GM21825 (cell line): Measurements from ENCODE around the gene CDC123.
A peak's percentile ranks its signal among the peaks of the same experiment; 100 is the strongest.
"Not testable (repeated sequence)": the region's sequence is repeated elsewhere in the genome, so short reads cannot be mapped to it uniquely, and the experiment has no call there.

ENCODE experiments used
- ATAC-seq: cut with Tn5 transposase; IDR thresholded peaks from one replicate; pipeline ENCODE4 v1.9.1; 2021; ENCODE audit warnings: mild to moderate bottlenecking, moderate library complexity; ENCODE audit not compliant: unreplicated experiment

Gene CDC123, protein sequence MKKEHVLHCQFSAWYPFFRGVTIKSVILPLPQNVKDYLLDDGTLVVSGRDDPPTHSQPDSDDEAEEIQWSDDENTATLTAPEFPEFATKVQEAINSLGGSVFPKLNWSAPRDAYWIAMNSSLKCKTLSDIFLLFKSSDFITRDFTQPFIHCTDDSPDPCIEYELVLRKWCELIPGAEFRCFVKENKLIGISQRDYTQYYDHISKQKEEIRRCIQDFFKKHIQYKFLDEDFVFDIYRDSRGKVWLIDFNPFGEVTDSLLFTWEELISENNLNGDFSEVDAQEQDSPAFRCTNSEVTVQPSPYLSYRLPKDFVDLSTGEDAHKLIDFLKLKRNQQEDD

DNA sequence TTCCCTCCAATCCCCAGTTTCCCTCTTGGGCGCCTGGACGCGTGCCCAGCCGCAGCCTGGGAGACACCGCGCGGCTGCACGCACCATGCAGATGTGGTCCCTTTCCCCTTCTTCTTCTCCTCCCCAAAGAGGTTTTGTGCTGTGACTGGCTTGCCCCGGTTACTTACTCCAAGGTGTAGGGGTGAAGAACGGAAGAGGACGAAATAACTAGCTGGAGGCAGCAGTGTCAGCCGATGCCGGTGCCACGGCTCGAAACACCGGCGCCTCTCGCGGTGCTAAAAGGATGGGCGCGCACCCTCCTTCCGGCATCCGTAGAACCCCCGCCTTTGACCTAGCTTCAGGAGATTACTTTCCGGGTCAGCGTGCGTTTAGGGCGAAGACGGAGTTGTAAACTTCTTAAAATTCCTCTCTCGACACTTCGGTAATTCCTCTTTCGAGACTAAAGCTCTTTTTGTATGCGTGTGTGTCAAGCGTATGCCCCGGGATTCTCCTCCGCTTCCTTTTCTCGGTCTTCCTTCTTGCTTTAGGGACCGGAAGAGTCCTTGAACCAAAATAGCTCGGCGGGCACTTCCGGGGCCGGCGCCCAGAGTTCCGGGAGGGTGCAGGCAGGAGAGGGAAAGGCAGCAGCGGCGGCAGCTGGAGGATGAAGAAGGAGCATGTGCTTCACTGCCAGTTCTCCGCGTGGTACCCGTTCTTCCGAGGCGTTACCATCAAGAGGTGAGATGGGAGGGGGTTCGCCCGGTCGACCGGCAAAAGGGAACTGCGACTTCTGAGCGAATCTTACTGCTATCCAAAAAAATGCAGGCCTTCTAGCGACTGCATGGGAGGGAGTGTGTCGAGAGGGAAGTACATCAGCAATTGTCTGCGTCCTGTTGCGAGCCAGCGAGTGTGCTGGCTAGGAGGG lies at the start of gene CDC123, which contains the start of gene NUDT5:
Gene CDC123, plus strand, starts transcription at position 586 of the 904 bp plus-strand sequence. Its CDS starts 58 bp downstream, at position 644.
Gene NUDT5, minus strand, starts transcription at position 289 of the 904 bp plus-strand sequence. CDS start 9,600 bp downstream, outside the sequence.
- peak; percentile 86 for ATAC-seq

DNA sequence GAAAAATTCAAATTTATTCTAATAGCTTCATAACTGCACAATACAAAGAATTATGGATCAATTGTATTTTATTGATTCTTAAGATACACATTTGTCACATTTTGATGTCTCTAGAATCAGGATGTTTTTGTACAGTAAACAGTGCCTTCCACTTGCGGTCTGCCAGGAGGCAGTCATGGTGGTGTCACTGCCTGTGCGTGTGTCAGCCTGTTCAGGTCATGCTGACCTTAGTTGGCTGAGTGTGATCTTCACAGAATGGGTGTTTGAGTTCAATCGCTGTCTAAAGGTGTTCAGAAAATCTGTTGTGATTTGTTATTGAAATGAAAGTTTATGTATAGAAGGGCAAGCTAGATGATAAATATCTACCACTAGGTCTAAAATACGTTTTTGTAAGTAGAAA lies 45.8 kb upstream of the CDC123 start:
- no peak for ATAC-seq

DNA sequence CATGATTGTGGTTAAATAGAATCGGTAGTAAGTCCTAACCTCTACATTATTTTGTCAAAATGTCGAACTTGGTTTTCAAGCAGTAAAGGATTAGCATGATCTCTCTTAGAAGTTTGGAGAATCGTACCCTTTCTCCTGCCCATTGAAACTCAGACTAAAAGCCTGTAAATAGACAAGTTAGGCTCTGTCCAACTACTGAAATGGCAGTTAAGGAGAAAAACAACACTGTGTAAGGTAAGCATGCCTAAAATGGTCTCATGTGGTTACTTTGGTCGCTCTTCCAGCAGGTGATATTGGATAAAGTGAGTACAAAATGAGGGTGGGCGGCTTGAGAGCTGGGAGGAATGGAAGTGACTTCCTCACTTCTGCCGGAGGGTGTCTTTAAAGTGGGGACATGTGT lies 41.5 kb upstream of the CDC123 start:
- no peak for ATAC-seq

DNA sequence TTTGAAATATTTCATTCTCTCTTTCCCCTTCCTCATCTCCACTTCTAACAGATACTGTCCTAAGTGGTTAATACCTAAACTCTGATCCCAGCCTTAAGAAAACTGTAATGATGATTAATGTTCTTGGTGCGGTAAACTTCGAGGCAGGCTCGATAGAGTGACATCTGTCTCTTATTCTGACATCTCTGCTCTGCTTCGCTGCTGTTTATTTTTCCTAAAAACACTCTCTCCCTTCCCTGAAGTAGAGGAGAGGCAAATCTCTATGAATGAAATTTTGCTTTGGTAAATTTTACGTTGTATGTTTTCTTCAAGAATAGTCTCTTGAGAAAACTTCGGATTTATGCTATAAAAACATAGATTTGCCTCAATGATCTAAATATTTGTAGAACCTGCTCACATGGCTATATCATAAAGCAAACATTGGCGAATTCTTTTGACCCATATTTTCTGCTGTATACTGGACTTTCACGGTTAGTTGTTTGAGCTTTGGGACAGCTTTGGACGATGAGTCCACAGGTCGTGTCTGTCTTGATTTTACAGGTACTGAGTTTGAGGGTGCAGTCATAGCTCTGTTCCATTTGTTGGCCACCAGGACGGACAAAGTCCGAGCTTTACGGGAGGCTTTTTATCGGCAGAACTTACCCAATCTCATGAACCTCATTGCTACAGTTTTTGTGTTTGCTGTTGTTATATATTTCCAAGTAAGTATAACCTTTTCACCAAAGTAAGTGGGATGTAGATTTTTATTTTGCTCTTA lies 39.4 kb upstream of the CDC123 start:
- no peak for ATAC-seq

DNA sequence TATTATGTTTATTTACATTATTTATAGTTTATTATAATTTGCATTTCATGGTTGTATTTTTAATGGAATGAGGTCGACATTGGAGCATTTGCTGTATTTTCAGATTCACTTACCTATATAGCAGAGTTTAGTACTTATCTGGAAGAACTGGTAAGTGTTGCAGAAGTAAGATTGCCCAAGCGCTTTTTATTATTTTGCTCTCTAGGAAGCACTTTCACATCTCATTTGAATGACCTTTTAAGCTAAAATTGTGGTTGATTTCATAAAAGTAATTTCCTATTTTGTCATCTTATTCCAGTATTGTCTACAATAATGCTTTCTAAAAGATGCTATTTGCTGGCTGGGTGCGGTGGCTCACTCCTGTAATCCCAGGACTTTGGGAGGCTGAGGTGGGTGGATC lies 37.9 kb upstream of the CDC123 start:
- ATAC-seq: no peak

DNA sequence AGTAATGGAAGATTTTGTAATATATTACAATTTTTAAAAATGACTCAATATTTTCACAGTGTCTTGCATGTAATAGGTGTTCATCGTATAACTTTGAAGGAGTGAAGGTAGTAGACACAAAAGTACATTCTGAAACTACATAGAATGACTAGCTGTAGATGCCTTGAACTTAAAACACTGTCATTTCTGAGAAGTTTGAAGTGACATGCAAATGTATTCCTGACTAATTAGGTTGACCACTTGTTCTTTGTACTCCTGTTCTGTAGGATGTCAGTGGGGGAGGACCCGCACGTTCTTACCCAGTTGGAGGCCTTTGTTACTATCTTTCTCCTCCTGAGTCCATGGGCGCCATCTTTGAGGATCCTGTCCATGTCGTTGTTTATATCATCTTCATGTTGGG lies 35.3 kb upstream of the CDC123 start:
- no peak for ATAC-seq

DNA sequence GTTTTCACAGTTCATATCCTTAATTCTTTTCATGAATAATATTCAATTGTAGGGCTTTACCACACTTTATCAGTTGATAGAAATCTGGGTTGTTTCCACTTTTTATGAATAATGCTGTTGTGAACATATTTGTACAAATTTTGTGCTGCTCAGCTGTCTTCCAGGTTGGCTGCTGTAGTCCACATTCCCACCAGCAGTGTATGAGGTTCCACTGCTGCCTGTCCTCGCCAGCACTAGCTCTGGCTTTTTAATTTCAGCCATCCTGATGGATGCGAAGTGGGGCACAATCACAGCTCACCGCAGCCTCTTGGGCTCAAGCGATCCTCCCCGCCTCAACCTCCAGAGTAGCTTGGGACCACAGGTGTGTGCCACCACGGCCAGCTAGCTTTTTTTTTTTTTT lies 33.1 kb upstream of the CDC123 start:
- ATAC-seq: no peak

DNA sequence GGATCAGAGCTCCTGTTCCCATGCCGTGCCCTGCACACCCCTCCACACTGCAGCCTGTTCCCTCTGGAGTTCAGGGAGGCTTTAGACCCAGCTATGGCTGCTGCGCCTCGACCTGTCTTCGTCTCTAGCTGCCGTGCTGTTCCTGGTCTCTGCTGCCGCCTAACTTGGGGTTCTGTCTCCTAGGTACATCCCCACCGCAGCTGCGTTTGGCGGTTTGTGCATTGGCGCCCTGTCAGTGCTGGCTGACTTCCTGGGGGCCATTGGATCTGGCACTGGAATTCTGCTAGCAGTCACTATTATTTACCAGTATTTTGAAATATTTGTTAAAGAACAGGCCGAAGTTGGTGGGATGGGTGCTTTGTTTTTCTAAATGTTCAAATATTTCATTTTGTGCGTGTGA lies 31.9 kb upstream of the CDC123 start:
- no peak for ATAC-seq

DNA sequence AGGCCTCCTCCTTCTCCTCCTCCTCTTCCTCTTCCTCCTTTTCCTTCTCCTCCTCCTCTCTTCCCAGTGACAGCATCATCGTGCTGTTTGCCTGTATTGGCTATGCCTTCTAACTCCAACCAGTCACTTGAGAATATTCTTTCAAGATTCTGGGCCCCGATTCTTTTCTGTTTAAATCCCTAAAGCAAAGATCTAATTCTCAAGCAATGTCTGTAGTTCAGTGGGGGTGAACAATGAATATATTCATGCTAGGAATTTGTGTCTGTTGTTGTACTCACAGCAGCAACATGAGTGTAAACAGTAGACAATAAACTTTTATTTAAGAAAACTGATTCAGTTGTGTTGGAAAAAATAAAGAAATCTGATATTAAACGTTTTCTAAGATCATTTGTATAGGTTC lies 31.0 kb upstream of the CDC123 start:
- no peak for ATAC-seq

DNA sequence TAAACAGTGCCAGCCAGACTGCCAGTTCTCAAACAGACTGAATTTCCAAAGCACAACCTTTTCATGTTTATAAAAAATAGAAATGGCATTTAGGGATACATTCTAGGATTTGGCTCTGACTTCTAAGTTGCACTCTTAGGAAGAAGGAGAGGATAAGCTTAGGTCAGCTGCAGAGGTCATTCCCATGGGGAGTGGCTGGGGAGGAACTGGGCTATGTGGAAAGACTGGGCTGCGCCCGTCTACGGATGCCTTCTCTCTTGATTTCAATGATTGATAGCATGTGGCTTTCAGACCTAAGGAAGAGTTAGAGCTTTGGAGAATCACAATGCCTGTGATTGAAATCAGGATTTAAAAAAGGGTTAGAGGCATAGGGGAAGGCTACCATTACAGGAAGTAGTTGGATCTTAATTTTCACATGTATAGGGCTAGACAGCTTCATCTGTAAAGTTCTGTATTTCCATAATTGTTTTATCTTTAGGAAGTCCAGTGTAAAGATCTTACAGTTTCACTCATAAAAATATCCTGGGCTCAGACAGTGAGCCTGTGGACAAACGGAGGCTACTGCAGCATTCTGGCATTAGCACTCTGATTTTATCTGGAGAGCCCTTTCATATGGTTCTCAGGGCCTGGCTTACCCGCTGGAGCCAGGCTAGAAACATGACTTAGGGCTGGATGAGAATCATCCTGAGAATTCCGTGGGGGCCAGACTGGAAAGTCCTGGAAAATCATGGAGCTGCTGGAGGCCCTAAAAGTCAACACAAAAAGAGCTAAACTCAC lies 29.8 kb upstream of the CDC123 start:
- ATAC-seq: no peak

DNA sequence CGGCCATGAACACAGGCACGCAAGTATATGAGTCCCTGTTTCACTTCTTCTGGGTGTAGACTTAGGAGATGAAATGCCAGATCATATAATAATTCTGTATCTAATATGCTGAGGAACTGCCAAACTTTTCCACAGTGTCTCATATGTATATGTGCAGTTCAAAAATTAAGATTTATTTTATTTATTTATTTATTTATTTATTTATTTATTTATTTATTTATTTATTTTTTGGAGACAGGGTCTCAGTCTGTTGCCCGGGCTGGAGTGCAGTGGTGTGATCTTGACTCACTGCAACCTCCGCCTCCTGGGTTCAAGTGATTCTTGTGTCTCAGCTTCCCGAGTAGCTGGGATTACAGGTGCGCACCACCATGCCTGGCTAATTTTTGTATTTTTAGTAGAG lies 24.5 kb upstream of the CDC123 start:
- not testable (repeated sequence) for ATAC-seq

DNA sequence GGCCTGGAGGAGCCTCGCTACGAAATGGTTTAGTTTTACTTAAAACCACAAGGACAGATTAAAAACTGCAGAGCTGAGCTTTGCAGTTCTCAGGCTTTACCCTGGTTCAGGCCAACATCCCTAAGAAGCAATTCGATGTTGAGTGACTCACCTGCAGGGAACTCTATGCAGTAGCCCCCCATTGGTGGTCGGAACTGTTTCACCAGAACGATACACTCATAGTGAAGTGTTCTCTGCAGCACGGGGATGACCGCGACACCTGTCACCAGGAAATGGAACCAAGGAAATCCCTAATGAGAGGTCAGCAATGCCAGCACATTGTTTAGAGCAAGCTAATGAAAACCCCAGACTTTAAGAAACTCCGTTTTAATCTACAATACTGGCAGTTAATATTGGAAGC lies 18.3 kb upstream of the CDC123 start:
- no peak for ATAC-seq

DNA sequence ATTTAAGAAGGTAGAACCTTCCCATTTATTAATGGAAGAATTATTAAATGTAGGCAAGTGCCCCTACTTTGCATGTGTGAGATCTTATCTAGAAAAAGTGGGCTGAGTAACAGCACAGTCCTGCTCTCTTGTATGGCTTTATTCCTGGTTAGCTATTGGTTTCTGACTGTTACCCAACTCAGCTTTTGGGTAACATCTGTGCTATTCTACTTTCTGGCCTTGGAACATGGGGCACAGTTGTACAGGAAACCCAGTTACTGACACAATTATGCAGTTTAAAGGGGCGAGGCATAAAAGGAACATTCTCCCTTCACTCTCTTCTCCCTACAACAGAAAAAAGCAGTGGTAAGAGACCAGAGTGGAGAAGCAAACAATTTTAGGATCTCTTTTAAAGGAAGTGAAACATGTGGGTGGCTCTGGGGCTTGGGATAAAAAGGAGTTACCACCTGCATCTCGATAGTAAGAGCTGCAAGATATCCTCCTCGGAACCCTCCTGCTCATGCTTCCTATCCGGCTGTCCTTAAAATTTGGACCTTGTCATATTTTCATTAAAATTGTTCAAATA lies 16.3 kb upstream of the CDC123 start:
- ATAC-seq: no peak

DNA sequence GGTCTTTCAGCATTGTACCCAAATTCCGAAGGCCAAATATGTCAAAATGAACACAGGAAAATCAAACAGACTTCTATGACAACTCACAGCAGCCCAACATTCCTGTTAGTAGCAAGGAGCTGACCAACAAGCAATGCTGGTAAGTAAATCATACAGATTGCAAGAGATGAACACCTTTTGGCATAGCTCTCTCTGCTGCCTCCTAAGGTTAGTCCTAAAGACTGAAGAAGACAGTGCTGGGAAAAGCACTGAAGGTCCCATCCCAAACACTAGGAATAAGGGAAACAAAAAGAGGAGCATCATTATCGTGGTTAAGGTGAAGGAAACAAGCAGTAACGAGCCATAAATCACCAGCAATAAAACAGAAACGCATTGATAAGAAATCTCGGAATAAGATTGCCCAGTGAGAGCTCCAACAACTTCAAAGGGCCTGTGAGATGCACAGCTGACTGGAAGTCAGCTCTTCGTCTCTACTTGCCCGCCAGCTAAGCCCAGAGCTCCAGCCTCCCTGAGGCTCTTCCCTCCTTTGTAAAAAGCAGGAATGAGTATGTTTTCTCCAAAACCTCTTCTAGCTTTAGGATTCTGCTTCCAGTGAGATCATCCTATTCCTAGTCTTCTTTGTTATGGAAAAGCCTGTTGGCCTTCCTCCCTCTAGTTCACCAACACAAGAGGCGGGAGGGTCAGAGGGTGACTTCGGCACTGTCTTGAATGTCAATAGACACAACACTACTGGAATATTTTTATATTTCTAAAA lies 15.6 kb upstream of the CDC123 start:
- no peak for ATAC-seq

DNA sequence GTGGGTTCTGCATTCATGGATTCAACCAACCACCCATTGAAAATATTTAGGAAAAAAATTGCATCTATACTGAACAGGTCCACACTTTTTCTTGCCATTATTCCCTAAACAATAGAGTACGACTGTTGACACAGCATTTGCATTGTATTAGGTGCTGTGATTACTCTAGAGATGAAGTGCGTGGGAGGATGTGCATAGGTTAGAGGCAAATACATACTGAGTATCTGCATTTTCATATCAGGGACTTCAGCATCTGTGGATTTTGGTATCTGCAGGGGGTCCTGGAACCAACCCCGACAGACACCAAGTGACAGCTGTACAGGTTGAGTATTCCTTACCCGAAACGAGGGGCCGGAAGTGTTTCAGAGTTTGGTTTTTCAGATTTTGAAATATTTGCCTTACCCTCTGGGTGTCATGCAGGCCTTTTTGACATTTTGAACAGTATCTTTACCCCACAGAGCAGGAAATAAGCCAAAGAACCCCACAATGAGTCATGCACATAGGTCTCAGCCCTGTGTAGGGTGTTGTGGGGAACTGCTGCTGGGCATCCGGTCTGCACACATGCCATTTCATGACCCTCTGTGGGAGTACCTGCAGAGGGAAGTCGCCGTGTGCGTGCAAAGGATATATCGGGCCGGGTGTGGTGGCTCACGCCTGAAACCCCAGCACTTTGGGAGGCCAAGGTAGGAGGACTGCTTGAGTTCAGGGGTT lies 14.8 kb upstream of the CDC123 start:
- no peak for ATAC-seq

DNA sequence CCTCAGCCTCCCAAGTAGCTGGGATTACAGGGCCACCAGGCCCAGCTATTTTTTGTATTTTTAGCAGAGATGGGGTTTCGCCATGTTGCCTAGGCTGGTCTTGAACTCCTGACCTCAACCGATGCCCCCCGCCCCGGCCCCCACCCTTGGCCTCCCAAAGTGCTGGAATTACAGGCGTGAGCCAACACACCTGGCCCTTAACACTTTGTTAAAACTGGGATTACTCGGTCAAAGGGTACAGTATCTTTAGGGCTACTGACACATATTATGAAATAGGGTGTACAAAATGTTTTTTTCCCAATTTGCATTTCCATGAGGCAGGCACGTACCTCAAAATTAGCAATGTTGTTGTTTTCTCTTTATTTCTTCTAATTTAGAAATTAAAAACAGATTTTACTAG lies 11.8 kb upstream of the CDC123 start:
- no peak for ATAC-seq

DNA sequence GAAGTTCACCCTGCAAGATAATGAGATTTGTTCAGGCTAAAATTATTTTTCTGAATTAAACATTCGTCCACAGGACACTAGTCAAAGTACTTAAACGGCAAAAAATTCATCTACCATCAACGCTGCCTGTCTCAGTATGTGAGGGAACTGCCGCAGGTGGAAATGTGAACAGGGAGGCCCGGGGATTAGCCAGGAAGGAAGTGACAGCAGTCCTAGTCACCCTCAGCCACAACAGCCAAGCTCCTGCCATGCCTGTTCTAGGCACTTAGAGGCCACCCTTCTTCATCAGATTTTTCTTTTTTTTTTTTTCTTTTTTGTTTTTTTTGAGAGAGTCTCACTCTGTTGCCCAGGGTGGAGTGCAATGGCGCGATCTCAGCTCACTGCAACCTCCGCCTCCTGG lies 9.7 kb upstream of the CDC123 start:
- ATAC-seq: no peak

DNA sequence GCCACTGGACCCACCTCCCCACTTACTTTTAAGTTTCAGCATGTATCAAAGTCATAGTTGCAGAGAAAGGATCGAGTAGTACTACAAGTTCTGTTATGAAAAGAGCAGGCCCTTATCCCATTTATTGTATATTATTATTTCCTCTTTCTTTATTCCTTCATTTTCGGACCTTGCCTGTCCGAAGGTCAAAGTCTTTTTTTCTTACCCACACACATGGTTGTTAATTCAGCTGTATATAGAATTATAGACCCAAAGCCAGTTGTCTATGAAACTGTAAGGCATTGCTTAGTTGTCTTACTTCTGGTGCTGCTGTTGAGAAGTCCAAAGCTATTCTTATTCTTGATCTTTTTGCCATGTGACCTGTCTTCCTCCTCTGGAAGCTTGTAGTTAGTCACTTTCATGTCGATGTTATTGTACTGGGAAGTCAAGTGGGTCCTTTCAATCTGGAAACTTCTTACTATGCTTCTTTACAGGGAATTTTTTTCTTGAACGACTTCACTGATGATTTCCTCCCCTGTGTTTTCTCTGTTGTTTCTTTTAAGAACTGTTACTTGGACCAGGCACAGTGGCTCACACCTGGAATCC lies 8.6 kb upstream of the CDC123 start:
- no peak for ATAC-seq
